ENCODE measurements around the gene DCHS1. TPM values are rescaled to one million over a fixed set of nuclear protein-coding genes. Genes with fewer than 3 reads are reported as not detected.

Gene DCHS1
- total RNA-seq, 3 donors from 2014 or later (not counting 1 experiment from before 2014, with no cell fraction given), result 0.49 to 1.0 (median 0.83) TPM

DNA sequence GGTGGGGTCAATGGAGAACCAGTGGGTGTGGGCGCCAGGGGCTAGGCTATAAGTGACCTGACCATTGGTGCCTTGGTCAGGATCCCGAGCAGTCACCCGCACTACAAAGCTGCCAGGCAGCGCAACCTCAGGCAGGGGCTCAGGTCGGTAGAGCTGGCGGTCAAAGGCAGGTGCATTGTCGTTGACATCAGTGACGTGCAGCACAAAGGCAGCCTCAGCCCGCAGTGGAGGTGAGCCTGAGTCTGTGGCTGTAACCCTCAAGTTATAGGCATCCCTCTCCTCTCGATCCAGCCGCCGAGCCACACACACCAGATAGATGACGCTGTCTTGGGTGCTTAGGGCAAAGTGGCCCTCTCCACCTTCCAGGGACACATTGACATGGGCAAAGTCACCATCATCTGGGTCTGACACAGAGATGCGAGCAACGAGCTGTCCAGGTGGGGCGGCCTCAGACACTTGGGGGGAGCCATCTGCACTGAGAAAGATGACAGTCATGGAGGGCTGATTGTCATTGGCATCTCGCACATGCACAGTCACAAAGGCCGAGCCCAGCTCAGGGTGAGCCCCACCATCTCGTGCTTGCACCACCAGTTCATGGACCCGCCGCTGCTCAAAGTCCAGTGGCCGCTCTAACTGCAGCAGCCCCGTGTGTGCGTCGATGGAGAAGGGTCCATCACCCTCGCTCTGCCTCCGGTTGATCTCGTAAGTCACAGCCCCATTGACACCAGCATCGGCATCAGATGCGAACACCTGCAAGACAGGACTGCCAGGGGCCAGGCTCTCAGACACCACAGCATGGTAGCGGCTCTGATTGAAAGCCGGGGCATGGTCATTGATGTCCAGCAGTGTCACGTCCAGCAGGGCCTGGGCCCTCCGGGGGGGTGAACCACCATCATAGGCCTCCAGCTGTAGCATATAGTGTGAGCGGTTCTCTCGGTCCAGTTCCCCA, 15.3 kb downstream of the DCHS1 start:
- Mint-ChIP-seq H3K4me1 (no peaks in the 10 kb centered on the region), H3K9me3 (no peaks in the 10 kb centered on the region), H3K36me3 (no peaks in the 10 kb centered on the region), H3K27ac (no peak overlapping the region), H3K27me3 (ENCODE audit: low read depth in 2 of 2) (no peaks in the 10 kb centered on the region), H3K4me3 (no peak overlapping the region)
- H3K27ac ChIP-seq (ENCODE audit: low read length), result no peak overlapping the region
- WGBS (ENCODE audit: insufficient coverage), result 96% methylated on average over 36 of the region's 36 CpGs
- DNase-seq (no peak), ATAC-seq (no peak)
- H3K4me1 ChIP-seq (ENCODE audit: control insufficient read depth, insufficient read depth, low read length), result peaks cover 18% of the 10 kb centered on the region
- H3K36me3 ChIP-seq (ENCODE audit: control insufficient read depth, insufficient read depth, low read length), result no peaks in the 10 kb centered on the region
- no peaks in the 10 kb centered on the region for H3K9me3 ChIP-seq (ENCODE audit: control insufficient read depth, insufficient read depth, low read length)
- TF ChIP-seq, protein P1, sequence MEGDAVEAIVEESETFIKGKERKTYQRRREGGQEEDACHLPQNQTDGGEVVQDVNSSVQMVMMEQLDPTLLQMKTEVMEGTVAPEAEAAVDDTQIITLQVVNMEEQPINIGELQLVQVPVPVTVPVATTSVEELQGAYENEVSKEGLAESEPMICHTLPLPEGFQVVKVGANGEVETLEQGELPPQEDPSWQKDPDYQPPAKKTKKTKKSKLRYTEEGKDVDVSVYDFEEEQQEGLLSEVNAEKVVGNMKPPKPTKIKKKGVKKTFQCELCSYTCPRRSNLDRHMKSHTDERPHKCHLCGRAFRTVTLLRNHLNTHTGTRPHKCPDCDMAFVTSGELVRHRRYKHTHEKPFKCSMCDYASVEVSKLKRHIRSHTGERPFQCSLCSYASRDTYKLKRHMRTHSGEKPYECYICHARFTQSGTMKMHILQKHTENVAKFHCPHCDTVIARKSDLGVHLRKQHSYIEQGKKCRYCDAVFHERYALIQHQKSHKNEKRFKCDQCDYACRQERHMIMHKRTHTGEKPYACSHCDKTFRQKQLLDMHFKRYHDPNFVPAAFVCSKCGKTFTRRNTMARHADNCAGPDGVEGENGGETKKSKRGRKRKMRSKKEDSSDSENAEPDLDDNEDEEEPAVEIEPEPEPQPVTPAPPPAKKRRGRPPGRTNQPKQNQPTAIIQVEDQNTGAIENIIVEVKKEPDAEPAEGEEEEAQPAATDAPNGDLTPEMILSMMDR (IDR thresholded peaks at IDR 0.05), result no peak
- H3K4me3 ChIP-seq (ENCODE audit: low read length), result no peak overlapping the region
- intact Hi-C loops (cut with micrococcal nuclease), result no loop called here
- no peaks in the 10 kb centered on the region for H3K27me3 ChIP-seq (ENCODE audit: control insufficient read depth, insufficient read depth, low read length)

DNA sequence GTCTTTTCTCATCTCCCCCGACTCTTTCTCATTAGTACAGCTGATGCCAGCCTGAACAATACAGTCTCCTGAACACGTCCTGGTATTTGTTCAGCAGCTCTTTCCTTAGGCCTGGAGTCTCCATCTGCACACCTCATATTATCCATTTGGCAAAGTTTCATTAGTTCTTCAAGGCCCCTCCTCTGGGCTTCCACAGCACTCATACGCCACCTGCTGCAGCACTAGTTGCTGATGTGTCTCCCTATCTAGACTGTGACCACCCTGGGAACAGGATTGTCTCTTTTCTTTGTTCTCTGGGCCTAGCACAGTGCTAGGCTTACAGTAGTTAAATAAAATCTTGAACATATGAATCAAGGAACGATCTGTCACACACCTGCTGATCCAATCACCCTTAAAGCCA, 17.2 kb downstream of the DCHS1 start:
- Mint-ChIP-seq H3K4me1 (no peaks in the 10 kb centered on the region), H3K27me3 (ENCODE audit: low read depth in 2 of 2) (no peaks in the 10 kb centered on the region), H3K9me3 (no peaks in the 10 kb centered on the region), H3K36me3 (no peaks in the 10 kb centered on the region), H3K27ac (no peak overlapping the region), H3K4me3 (no peak overlapping the region)
- Histone ChIP-seq H3K27ac (ENCODE audit: low read length) (no peak overlapping the region), H3K4me3 (ENCODE audit: low read length) (no peak overlapping the region), H3K27me3 (ENCODE audit: control insufficient read depth, insufficient read depth, low read length) (no peaks in the 10 kb centered on the region), H3K9me3 (ENCODE audit: control insufficient read depth, insufficient read depth, low read length) (no peaks in the 10 kb centered on the region), H3K36me3 (ENCODE audit: control insufficient read depth, insufficient read depth, low read length) (no peaks in the 10 kb centered on the region), H3K4me1 (ENCODE audit: control insufficient read depth, insufficient read depth, low read length) (peaks cover 12% of the 10 kb centered on the region)
- no peak for ATAC-seq
- TF ChIP-seq, protein P1 (IDR thresholded peaks at IDR 0.05), result no peak
- intact Hi-C loops (cut with micrococcal nuclease), result no loop called here
- WGBS (ENCODE audit: insufficient coverage), result 92% methylated on average over 4 of the region's 4 CpGs
- DNase-seq, result no peak

DNA sequence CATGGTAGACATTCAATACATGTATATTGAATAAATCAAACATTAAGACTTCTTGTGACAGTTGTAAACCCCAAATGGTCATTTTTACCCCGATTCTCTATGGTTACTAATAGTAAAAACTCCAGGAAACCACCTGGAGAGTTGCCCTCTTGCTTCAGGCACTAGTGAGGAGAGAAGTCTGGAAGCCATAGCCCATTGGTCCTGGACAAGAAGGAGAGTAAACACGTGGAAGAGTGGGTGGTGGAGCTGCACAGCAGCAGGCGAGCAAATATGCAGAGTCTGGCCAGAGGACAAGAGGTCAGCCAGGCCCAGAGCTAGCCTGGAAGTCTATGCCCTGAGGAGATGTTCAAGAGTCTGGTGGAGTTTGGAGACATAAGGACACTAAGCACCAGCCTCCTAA, 17.7 kb downstream of the DCHS1 start:
- Histone ChIP-seq H3K27me3 (ENCODE audit: control insufficient read depth, insufficient read depth, low read length) (no peaks in the 10 kb centered on the region), H3K4me3 (ENCODE audit: low read length) (no peak overlapping the region), H3K36me3 (ENCODE audit: control insufficient read depth, insufficient read depth, low read length) (no peaks in the 10 kb centered on the region), H3K4me1 (ENCODE audit: control insufficient read depth, insufficient read depth, low read length) (peaks cover 12% of the 10 kb centered on the region), H3K27ac (ENCODE audit: low read length) (no peak overlapping the region), H3K9me3 (ENCODE audit: control insufficient read depth, insufficient read depth, low read length) (no peaks in the 10 kb centered on the region)
- Mint-ChIP-seq H3K36me3 (no peaks in the 10 kb centered on the region), H3K9me3 (no peaks in the 10 kb centered on the region), H3K4me1 (no peaks in the 10 kb centered on the region), H3K4me3 (no peak overlapping the region), H3K27ac (no peak overlapping the region), H3K27me3 (ENCODE audit: low read depth in 2 of 2) (no peaks in the 10 kb centered on the region)
- 82% methylated on average over 2 of the region's 3 CpGs for WGBS (ENCODE audit: insufficient coverage)
- intact Hi-C loops (cut with micrococcal nuclease), result no loop called here
- TF ChIP-seq, protein P1 (IDR thresholded peaks at IDR 0.05), result no peak
- ATAC-seq (no peak), DNase-seq (no peak)

Data from natural killer cell (primary cell).